Activated CD4-positive, alpha-beta T cell treated with anti-CD3 and anti-CD28 coated beads for 4 hours (primary cell): ENCODE measurements around the gene ZNF839.
"Not testable (repeated sequence)": the region's sequence is repeated elsewhere in the genome, so short reads cannot be mapped to it uniquely, and the experiment has no call there.

ENCODE experiments used
- DNase-seq, 2 donors: peaks; one replicate each; pipeline ENCODE4 v3.0.0-alpha.2; 2020

ZNF839 gene

DNA sequence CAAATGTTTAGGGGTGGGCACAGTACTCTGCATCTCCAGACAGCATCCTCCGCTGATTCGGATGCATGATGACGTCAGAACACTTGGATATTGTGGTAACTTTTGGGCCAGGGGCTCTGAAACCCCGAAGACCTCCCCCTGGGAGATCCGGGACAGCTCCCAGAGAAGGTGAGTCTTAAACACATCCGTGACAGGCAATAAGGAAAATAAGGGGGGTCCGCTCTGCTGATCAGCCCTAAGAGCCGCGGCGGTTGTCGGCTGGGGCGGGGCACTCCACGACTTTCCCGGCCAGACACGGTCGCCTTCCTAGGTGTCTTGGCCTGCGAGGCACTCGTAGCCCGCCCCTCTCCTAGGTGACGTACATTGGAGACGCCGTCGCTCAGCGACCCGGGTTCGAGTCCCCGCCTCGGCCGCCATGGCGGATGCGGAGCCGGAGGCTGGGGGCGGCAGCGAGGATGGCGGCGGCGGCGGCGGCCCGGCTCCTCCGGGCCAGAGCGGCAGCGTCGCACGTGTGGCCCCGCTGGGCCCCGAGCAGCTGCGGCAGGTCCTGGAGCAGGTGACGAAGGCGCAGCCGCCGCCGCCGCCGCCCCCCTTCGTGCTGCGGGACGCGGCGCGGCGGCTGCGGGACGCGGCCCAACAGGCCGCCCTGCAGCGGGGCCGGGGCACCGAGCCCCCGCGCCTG lies at the start of gene ZNF839:
Gene ZNF839 (plus strand): TSS at position 396 of the 682 bp plus-strand sequence. CDS start 20 bp downstream, at position 416.
- DNase-seq = peak; percentile 93 to 95

- DNase-seq = no peak
Observed at GRCh38 chr14:102272392-102272791, 47.2 kb upstream of the ZNF839 start.

- DNase-seq = no peak
Observed at GRCh38 chr14:102275866-102276265, 43.7 kb upstream of the ZNF839 start.

DNA sequence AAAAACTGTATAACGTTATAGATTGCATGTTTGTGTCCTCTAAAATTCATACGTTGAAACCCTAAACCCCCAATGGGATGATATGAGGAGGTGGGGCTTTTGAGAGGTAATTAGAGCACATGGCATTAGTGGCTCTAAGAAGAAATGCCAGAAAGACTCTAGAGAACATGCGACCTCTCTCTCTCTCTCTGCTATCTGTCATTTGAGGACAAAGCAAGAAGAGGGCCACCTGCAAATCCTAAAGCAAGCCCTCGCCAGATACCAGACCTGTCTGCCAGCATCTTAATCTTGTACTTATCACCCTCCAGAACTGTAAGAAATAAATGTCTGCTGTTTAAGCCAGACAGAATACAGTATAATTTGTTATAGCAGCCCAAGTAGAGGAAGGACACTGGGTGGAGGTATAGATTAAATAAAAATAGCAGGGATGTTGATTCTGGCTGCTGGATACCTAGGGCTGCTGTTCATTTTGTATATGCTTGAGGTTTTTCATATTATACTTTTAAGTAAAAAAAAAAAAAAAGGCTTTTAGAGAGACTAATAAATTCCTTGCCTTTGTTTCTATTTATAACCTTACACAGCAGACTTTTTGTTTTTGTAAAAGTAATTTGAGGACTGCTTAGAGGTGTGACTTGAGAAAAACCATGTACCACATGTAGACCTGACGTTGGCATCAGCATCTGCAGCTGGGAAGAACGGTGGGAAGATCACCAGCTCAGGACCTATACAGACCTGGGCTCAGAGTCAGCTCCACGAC lies 41.5 kb upstream of the ZNF839 start:
- DNase-seq = no peak

GRCh38 chr14:102278631-102278935 lies 41.0 kb upstream of the ZNF839 start:
- no peak for DNase-seq

GRCh38 chr14:102279282-102279681 lies 40.3 kb upstream of the ZNF839 start:
- DNase-seq = no peak

DNA sequence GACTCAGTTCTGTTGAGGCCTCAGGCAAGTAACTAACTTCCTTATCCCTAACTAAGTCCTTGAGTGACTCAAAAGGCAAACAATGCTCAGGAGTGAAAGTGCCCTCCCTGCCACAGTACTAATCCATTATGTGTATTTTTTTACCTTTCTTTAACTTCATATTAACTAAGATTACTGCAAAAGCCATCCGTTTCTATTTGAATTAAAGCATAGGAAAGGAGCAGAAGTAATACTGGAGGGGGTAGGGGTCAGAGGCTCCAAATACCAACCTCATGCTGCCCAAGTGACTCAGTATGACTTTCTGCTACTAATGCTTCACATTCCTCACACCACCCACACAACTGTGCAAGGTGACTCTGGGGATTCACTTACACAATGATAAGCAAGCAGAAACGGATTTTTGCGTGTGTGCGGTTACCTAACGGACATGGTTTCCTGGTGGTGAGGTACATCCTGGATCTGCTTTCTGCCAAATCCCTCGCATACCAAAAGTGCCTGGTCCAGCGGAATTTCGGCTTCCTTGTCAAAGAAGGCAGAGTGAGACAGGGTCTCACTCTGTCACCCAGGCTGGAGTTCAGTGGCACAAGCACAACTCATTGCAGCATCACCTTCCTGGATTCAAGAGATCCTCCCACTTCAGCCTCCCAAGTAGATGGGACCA lies 39.7 kb upstream of the ZNF839 start:
- no peak for DNase-seq

DNA sequence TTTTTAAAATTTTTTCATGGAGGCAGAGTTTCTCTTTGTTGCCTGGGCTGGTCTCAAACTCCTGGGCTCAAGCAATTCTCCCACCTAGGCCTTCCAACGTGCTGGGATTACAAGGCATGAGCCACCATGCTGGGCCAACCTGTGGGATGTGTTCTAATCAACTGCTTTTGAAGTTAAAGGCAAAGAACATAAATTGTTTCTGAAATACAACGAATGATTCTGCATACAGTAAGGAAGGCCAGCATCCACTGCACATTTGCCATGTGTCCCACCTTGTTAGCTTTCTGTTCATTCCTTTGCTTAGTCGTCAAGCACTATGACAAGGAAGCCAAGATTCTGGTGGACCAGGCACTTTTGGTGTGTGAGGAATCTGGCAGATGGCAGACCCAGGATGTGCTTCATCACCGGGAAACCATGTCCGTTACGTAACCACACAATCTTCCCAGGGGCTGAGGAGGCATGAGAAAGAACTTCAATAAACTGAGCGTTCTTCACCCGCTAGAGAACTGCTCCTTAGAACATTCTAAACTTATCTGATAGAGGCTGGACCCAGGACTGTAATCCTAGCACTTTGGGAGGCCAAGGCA lies 39.1 kb upstream of the ZNF839 start:
- no peak for DNase-seq

- DNase-seq = no peak
Observed at GRCh38 chr14:102282751-102283465, 36.6 kb upstream of the ZNF839 start.

DNA sequence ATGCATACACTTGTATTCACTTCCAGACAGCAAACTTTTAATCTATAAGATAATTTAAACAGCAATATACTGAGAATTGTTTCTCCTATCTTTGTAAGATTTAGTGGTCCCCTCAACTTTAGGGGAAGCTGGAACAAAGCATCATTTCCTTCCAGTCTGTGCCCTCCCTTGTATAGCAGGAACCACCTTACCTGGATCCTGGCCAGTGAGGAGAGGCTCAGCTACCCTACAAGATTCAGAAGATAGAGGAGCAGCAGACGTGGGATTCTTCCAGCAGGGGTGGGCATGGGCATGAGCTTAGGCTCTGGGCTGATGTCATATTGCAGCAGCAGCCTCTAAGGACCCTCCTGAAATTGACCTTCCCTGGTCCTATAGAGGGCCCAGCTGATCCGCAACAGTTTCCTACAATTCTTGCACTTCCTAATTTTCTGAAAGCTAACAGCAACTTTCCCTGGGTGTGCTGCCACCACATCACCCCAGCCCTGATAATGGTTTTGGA lies 35.9 kb upstream of the ZNF839 start:
- DNase-seq = no peak

- no peak for DNase-seq
Observed at GRCh38 chr14:102285106-102285505, 34.4 kb upstream of the ZNF839 start.

GRCh38 chr14:102288139-102288538 lies 31.4 kb upstream of the ZNF839 start:
- no peak for DNase-seq

- no peak for DNase-seq
Observed at GRCh38 chr14:102292441-102292840, 27.1 kb upstream of the ZNF839 start.

DNA sequence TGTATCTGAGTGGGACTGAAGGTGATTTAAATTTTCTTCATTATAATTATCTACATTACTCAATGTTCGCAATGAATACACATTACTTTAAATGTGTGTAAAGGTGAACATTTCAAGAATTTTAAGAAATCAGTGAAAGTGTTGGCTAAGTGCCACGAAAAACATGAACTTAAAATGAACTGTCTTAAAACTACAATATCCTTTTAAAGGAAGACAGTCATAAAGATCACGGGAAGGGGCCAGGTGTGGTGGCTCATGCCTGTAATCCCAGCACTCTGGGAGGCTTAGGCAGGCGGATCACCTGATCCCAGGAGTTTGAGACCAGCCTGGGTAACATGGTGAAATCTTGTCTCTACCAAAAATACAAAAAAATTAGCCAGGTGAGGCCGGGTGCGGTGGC lies 25.8 kb upstream of the ZNF839 start:
- DNase-seq = no peak

- DNase-seq = no peak
Observed at GRCh38 chr14:102295270-102295669, 24.3 kb upstream of the ZNF839 start.

GRCh38 chr14:102297436-102298170 lies 21.9 kb upstream of the ZNF839 start:
- DNase-seq = no peak

- not testable (repeated sequence) for DNase-seq
Observed at GRCh38 chr14:102298303-102299070, 21.1 kb upstream of the ZNF839 start.

DNA sequence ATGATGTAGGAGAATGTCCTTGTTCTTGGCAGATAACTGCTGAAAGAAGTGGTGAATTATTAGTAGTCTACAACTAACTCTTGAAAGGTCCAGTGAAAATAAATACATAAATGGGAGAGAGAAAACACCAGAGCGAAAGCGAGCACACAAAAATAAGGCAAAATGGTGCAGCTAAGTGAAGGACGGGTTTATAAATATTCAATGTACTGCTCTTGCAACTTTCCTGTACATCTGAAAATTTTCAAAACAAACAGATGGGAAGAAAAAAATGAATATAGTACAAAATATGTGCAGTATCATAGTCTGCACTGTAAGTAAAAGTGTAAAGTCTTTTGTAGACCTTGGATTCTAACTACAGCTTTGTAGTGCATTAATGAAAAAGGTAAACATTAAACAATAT lies 15.9 kb upstream of the ZNF839 start:
- no peak for DNase-seq

- peak; percentile 92 to 96 for DNase-seq
Observed at GRCh38 chr14:102304611-102305506, 14.7 kb upstream of the ZNF839 start, which contains the start of gene MOK. Gene MOK (minus strand): TSS chr14:102305164. CDS start chr14:102304968, 196 bp downstream.
